Kidney (tissue), 14 donors: Measurements from ENCODE around the gene MAT2B. TPM values are rescaled to one million over a fixed set of nuclear protein-coding genes. Genes with fewer than 3 reads are reported as not detected.

Source experiments
- DNase-seq, 5 donors: peaks; one replicate each; pipeline ENCODE4 v3.0.0-alpha.2; 2013 to 2020
- FAIRE-seq: peaks from 2 replicates; lab custom pipeline; 2012; peaks lifted over from hg19 to GRCh38; lab: Jason Lieb, UNC
- H3K27ac ChIP-seq, 2 donors: one replicate each; pipeline ENCODE4 v1.7.0; 2013; ENCODE audit warnings: low read depth in 2 of 2, low read length in 2 of 2, inconsistent platforms in 1 of 2
- H3K27me3 ChIP-seq: one replicate; pipeline ENCODE4 v1.7.1; 2013; ENCODE audit warnings: low read length, inconsistent platforms; ENCODE audit not compliant: control insufficient read depth, insufficient read depth
- H3K36me3 ChIP-seq, 3 donors: one replicate each; pipeline versions ENCODE4 v1.7.0 to v1.7.1; 2013; ENCODE audit warnings: low read length in 3 of 3, control low read depth in 1 of 3, inconsistent platforms in 1 of 3; ENCODE audit not compliant: insufficient read depth in 3 of 3, control insufficient read depth in 2 of 3
- H3K4me1 ChIP-seq, 3 donors: one replicate each; pipeline versions ENCODE4 v1.7.0 to v1.7.1; 2013; ENCODE audit warnings: low read length in 3 of 3, inconsistent platforms in 1 of 3, low read depth in 1 of 3; ENCODE audit not compliant: control insufficient read depth in 2 of 3, insufficient read depth in 2 of 3
- H3K4me3 ChIP-seq, 3 donors: one replicate each; pipeline versions ENCODE4 v1.7.0 to v1.8.1; 2013; ENCODE audit warnings: low read length in 3 of 3, control low read depth in 1 of 3, inconsistent platforms in 1 of 3
- H3K9ac ChIP-seq, 3 donors: one replicate each; pipeline versions ENCODE4 v1.7.0 to v1.7.1; 2013; ENCODE audit warnings: low read length in 3 of 3, control low read depth in 1 of 3, inconsistent platforms in 1 of 3
- H3K9me3 ChIP-seq, 3 donors: one replicate each; pipeline versions ENCODE4 v1.7.0 to v1.7.1; 2013; ENCODE audit warnings: low read length in 3 of 3, control low read depth in 1 of 3, inconsistent platforms in 1 of 3; ENCODE audit not compliant: control insufficient read depth in 2 of 3, insufficient read depth in 1 of 3
- CTCF ChIP-seq: IDR thresholded peaks from 3 replicates; pipeline ENCODE4 v1.5.1; 2012; ENCODE audit warnings: mild to moderate bottlenecking, moderate library complexity, borderline replicate concordance; ENCODE audit not compliant: insufficient read depth; ENCODE audit errors: extremely low read depth
- intact Hi-C: fragments of 100-400 bp; cut with DNase I; formaldehyde crosslinking; loops from one replicate; pipeline ENCODE4 v1.11.1; 2022
- polyA plus RNA-seq: library from polyadenylated mRNA; stranded (reverse); fragments of 350-450 nt; fragmentation: Illumina TruSeq; extraction: RNeasy Lipid Tissue Mini Kit (QIAGEN cat#74804); gene quantifications from one replicate; pipeline ENCODE4 v1.2.3, GENCODE V29; 2014; ENCODE audit warnings: low read depth, low replicate concordance; ENCODE audit not compliant: insufficient read depth
- total RNA-seq: library from RNA; stranded (reverse); fragmentation: NEBNext Ultra II Directional; extraction: Animal tissue kit (Norgen Biotek cat#: 25700); gene quantifications from one replicate; pipeline ENCODE4 v1.2.1, GENCODE V29; 2021
- donor health status: control.
- donor health status: control.
- donor health status: control.
- donor health status: control.
- donor health status: control.
- donor health status: DM: yes; HTN: yes; CAD: no.
- donor health status: Normal renal cell carcinoma (clear cell type).

MAT2B gene
- total and polyA plus RNA-seq, 2 donors from 2014 or later, result 80.9 to 84.4 TPM

DNA sequence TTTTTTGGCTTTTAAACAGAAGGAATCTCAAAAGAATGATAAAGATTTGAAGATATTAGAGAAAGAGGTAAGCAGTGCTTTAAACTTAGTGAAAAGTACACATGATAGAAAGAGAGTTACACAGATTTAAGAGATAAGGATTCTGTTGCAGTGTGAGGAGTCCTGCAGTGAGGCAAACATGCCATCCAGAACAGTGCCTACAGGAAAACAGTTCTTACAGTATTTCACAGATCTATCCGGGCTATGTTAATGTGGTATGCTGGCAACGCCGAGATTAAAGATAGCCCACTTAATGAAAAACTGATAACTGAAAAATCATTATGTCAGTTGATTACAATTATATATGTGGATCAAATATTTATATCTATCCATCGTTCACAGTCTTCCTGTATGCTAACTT, 37.7 kb upstream of the MAT2B start:
- H3K9ac ChIP-seq, result no peak overlapping the region
- H3K27me3 ChIP-seq, result no peaks in the 10 kb centered on the region
- TF ChIP-seq CTCF, result no peak
- H3K27ac ChIP-seq, result no peak overlapping the region
- FAIRE-seq (no peak), DNase-seq (no peak)
- H3K4me1 ChIP-seq, result no peaks in the 10 kb centered on the region
- H3K9me3 ChIP-seq, result no peaks in the 10 kb centered on the region
- intact Hi-C loops, result no loop called here
- no peak overlapping the region for H3K4me3 ChIP-seq
- H3K36me3 ChIP-seq, result no peaks in the 10 kb centered on the region

GRCh38 chr5:163473635-163474243, 31.7 kb upstream of the MAT2B start:
- FAIRE-seq (peak; percentile 66), DNase-seq (no peak)
- Histone ChIP-seq H3K36me3 (no peaks in the 10 kb centered on the region), H3K9me3 (no peaks in the 10 kb centered on the region), H3K4me3 (no peak overlapping the region), H3K9ac (no peak overlapping the region), H3K4me1 (no peaks in the 10 kb centered on the region), H3K27me3 (no peaks in the 10 kb centered on the region), H3K27ac (no peak overlapping the region)
- peak; percentile 19 for TF ChIP-seq CTCF
- intact Hi-C loops, result no loop called here

GRCh38 chr5:163475411-163475810, 30.0 kb upstream of the MAT2B start:
- H3K9ac ChIP-seq, result no peak overlapping the region
- H3K27me3 ChIP-seq, result no peaks in the 10 kb centered on the region
- H3K4me3 ChIP-seq, result no peak overlapping the region
- H3K27ac ChIP-seq, result no peak overlapping the region
- intact Hi-C loops, result no loop called here
- H3K9me3 ChIP-seq, result no peaks in the 10 kb centered on the region
- DNase-seq (no peak), FAIRE-seq (no peak)
- no peaks in the 10 kb centered on the region for H3K36me3 ChIP-seq
- H3K4me1 ChIP-seq, result no peaks in the 10 kb centered on the region
- TF ChIP-seq CTCF, result no peak
